ENCODE data around the gene LAMA1.

DNA sequence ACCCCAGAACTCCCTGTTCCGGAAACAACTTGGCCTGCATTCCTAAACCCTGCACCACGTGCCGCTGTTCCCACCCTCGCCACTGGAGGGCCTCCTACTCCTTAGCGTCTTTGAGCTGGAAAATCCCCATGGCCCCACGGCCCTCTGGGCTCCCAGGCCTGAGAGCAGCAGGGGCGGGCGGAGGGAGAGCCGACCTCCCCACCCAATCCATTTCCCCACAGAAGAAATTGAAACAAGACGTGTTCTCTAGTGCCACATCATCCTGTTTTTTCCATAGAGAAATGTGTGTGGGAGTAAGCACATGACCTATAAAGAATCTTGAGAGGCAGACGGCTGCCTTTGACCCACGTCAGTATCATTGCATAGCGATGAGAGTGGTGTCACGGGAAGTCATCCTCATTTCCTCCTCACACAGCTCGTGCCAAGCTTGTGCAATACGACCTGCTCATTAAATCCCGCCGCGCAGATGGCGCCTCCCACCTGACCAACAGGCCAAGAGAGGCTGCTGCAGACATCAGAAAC, 79.2 kb downstream of the LAMA1 start:
- no peak for TF ChIP-seq EZH2 (IDR thresholded peaks at IDR 0.05; ENCODE audit: borderline replicate concordance, insufficient read depth, low read length, poor library complexity, severe bottlenecking)
- TF ChIP-seq, protein P1, sequence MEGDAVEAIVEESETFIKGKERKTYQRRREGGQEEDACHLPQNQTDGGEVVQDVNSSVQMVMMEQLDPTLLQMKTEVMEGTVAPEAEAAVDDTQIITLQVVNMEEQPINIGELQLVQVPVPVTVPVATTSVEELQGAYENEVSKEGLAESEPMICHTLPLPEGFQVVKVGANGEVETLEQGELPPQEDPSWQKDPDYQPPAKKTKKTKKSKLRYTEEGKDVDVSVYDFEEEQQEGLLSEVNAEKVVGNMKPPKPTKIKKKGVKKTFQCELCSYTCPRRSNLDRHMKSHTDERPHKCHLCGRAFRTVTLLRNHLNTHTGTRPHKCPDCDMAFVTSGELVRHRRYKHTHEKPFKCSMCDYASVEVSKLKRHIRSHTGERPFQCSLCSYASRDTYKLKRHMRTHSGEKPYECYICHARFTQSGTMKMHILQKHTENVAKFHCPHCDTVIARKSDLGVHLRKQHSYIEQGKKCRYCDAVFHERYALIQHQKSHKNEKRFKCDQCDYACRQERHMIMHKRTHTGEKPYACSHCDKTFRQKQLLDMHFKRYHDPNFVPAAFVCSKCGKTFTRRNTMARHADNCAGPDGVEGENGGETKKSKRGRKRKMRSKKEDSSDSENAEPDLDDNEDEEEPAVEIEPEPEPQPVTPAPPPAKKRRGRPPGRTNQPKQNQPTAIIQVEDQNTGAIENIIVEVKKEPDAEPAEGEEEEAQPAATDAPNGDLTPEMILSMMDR (IDR thresholded peaks at IDR 0.05; ENCODE audit: poor library complexity, severe bottlenecking) = no peak

Measured in neural cell (in vitro differentiated cells).